ENCODE results near the gene TDRD12. TPM values are rescaled to one million over a fixed set of nuclear protein-coding genes. Genes with fewer than 3 reads are reported as not detected.

The TDRD12 gene
- total and polyA plus RNA-seq, 2 donors (not counting 3 experiments of a cell fraction or from before 2014, with no cell fraction given), result 0.03 to 0.09 TPM

- ChIA-PET POLR2A (no interaction called here), CTCF (no interaction called here)
- Histone ChIP-seq H3K36me3 (ENCODE audit: control insufficient read depth in 2 of 2, extremely low read depth in 1 of 2, insufficient read depth in 2 of 2, low read length in 2 of 2) (no peaks in the 10 kb centered on the region), H3K4me2 (ENCODE audit: insufficient read depth, low read length) (no peak overlapping the region), H3K79me2 (ENCODE audit: control insufficient read depth, insufficient read depth, low read length) (no peaks in the 10 kb centered on the region), H3K9ac (replicated peaks; ENCODE audit: extremely low read depth, insufficient read depth, low read length) (no peak overlapping the region), H4K20me1 (replicated peaks; ENCODE audit: control insufficient read depth, extremely low read depth, insufficient read depth, low read length) (no peaks in the 10 kb centered on the region), H3K9me3 (replicated peaks; ENCODE audit: control insufficient read depth, insufficient read depth, low read length) (no peaks in the 10 kb centered on the region), H2AFZ (ENCODE audit: low read depth, low read length) (no peak overlapping the region), H3K4me1 (ENCODE audit: control insufficient read depth, extremely low read depth, insufficient read depth, low read length) (no peaks in the 10 kb centered on the region), H3K27ac (ENCODE audit: insufficient read depth, low read depth, low read length) (no peak overlapping the region), H3K27me3 (ENCODE audit: control insufficient read depth in 2 of 2, insufficient read depth in 2 of 2, low read length in 2 of 2) (no peaks in the 10 kb centered on the region), H3K9me1 (replicated peaks; ENCODE audit: control insufficient read depth, extremely low read depth, insufficient read depth, low read length) (no peaks in the 10 kb centered on the region), H3K4me3 (replicated peaks in 1 of 3; ENCODE audit: insufficient read depth in 1 of 3, low read depth in 1 of 3, low read length in 3 of 3) (no peak overlapping the region)
- TF ChIP-seq, protein P1, sequence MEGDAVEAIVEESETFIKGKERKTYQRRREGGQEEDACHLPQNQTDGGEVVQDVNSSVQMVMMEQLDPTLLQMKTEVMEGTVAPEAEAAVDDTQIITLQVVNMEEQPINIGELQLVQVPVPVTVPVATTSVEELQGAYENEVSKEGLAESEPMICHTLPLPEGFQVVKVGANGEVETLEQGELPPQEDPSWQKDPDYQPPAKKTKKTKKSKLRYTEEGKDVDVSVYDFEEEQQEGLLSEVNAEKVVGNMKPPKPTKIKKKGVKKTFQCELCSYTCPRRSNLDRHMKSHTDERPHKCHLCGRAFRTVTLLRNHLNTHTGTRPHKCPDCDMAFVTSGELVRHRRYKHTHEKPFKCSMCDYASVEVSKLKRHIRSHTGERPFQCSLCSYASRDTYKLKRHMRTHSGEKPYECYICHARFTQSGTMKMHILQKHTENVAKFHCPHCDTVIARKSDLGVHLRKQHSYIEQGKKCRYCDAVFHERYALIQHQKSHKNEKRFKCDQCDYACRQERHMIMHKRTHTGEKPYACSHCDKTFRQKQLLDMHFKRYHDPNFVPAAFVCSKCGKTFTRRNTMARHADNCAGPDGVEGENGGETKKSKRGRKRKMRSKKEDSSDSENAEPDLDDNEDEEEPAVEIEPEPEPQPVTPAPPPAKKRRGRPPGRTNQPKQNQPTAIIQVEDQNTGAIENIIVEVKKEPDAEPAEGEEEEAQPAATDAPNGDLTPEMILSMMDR (IDR thresholded peaks at IDR 0.05; ENCODE audit: extremely low read depth in 1 of 2, insufficient read depth in 1 of 2, low read depth in 1 of 2, low read length in 2 of 2), result no peak
- no peak for TF ChIP-seq FOS (IDR thresholded peaks at IDR 0.05; ENCODE audit: borderline replicate concordance, insufficient read depth, low read length)
- TF ChIP-seq MAX (IDR thresholded peaks at IDR 0.05; ENCODE audit: insufficient read depth, insufficient read length), result no peak
- no peak for TF ChIP-seq POLR2A (IDR thresholded peaks at IDR 0.05; ENCODE audit: low read depth, low read length)
- no peak for TF ChIP-seq MYC (IDR thresholded peaks at IDR 0.05; ENCODE audit: low read depth, low read length)
- no peak for TF ChIP-seq POLR2AphosphoS5 (IDR thresholded peaks at IDR 0.05; ENCODE audit: insufficient read depth, low read depth, low read length)
- TF ChIP-seq GATA2 (IDR thresholded peaks at IDR 0.05; ENCODE audit: insufficient read depth, insufficient read length, low read depth, low read length), result no peak
- no peak for TF ChIP-seq JUN (IDR thresholded peaks at IDR 0.05; ENCODE audit: borderline replicate concordance, insufficient read depth, insufficient read length, low read depth)
- no peak for TF ChIP-seq EZH2 (IDR thresholded peaks at IDR 0.05; ENCODE audit: borderline replicate concordance, low read depth, low read length, severe bottlenecking)
- no TSS peak for BruUV-seq (replicated peaks)
- FAIRE-seq, result no peak
- intact Hi-C loops (cut with micrococcal nuclease), result no loop called here
- dilution Hi-C loops (cut with MboI; ENCODE audit: extremely low pct_ligation_motif_present, low sequenced_read_pairs), result no loop called here
- DNase-seq (ENCODE audit: low read depth, low spot score), result no peak
Observed at GRCh38 chr19:32869966-32870573, 150.5 kb downstream of the TDRD12 start.
